ENCODE results near the gene B3GALT5. TPM values are rescaled to one million over a fixed set of nuclear protein-coding genes. Genes with fewer than 3 reads are reported as not detected.
"Not testable (repeated sequence)": the region's sequence is repeated elsewhere in the genome, so short reads cannot be mapped to it uniquely, and the experiment has no call there.

B3GALT5 gene
- not detected for total RNA-seq

GRCh38 chr21:39612233-39613040, at the start of gene B3GALT5:
Gene B3GALT5, plus strand, starts transcription at chr21:39612940. Its CDS starts 47,620 bp downstream, at chr21:39660560.
- Mint-ChIP-seq H3K4me1 (ENCODE audit: low read depth) (no peaks in the 10 kb centered on the region), H3K27me3 (ENCODE audit: low read depth) (peaks cover 32% of the 10 kb centered on the region), H3K9me3 (ENCODE audit: insufficient read depth) (no peaks in the 10 kb centered on the region), H3K4me3 (no peak within 1 kb of the TSS), H3K36me3 (ENCODE audit: low read depth) (no peaks in the 10 kb centered on the region), H3K27ac (no peak within 1 kb of the TSS)
- DNase-seq (no peak), ATAC-seq (peak; percentile 27)
- ChIA-PET POLR2A (no interaction called here), CTCF (no interaction called here)

GRCh38 chr21:39564200-39564599, 48.5 kb upstream of the B3GALT5 start:
- H3K36me3 Mint-ChIP-seq (ENCODE audit: low read depth), result no peaks in the 10 kb centered on the region
- H3K27ac Mint-ChIP-seq, result no peak overlapping the region
- POLR2A ChIA-PET, result no interaction called here
- H3K4me1 Mint-ChIP-seq (ENCODE audit: low read depth), result no peaks in the 10 kb centered on the region
- CTCF ChIA-PET, result no interaction called here
- H3K4me3 Mint-ChIP-seq, result no peak overlapping the region
- ATAC-seq, result no peak
- no peaks in the 10 kb centered on the region for H3K27me3 Mint-ChIP-seq (ENCODE audit: low read depth)
- DNase-seq, result no peak
- H3K9me3 Mint-ChIP-seq (ENCODE audit: insufficient read depth), result no peaks in the 10 kb centered on the region

- Mint-ChIP-seq H3K9me3 (ENCODE audit: insufficient read depth) (no peaks in the 10 kb centered on the region), H3K27me3 (ENCODE audit: low read depth) (no peaks in the 10 kb centered on the region), H3K4me1 (ENCODE audit: low read depth) (no peaks in the 10 kb centered on the region), H3K4me3 (no peak overlapping the region), H3K27ac (no peak overlapping the region), H3K36me3 (ENCODE audit: low read depth) (no peaks in the 10 kb centered on the region)
- ChIA-PET POLR2A (no interaction called here), CTCF (no interaction called here)
- DNase-seq (no peak), ATAC-seq (no peak)
Measured at GRCh38 chr21:39567180-39567972, 45.4 kb upstream of the B3GALT5 start.

GRCh38 chr21:39568361-39568760, 44.4 kb upstream of the B3GALT5 start:
- ATAC-seq (no peak), DNase-seq (no peak)
- Mint-ChIP-seq H3K36me3 (ENCODE audit: low read depth) (no peaks in the 10 kb centered on the region), H3K27ac (no peak overlapping the region), H3K9me3 (ENCODE audit: insufficient read depth) (no peaks in the 10 kb centered on the region), H3K27me3 (ENCODE audit: low read depth) (no peaks in the 10 kb centered on the region), H3K4me1 (ENCODE audit: low read depth) (no peaks in the 10 kb centered on the region), H3K4me3 (no peak overlapping the region)
- ChIA-PET POLR2A (no interaction called here), CTCF (no interaction called here)

- no peak overlapping the region for H3K27ac Mint-ChIP-seq
- no peak for ATAC-seq
- no peak overlapping the region for H3K4me3 Mint-ChIP-seq
- peaks cover 3% of the 10 kb centered on the region for H3K27me3 Mint-ChIP-seq (ENCODE audit: low read depth)
- H3K36me3 Mint-ChIP-seq (ENCODE audit: low read depth), result no peaks in the 10 kb centered on the region
- DNase-seq, result no peak
- CTCF ChIA-PET, result no interaction called here
- POLR2A ChIA-PET, result no interaction called here
- H3K4me1 Mint-ChIP-seq (ENCODE audit: low read depth), result no peaks in the 10 kb centered on the region
- no peaks in the 10 kb centered on the region for H3K9me3 Mint-ChIP-seq (ENCODE audit: insufficient read depth)
Measured at GRCh38 chr21:39575775-39576174, 37.0 kb upstream of the B3GALT5 start.

- Mint-ChIP-seq H3K4me1 (ENCODE audit: low read depth) (no peaks in the 10 kb centered on the region), H3K36me3 (ENCODE audit: low read depth) (no peaks in the 10 kb centered on the region), H3K4me3 (no peak overlapping the region), H3K27me3 (ENCODE audit: low read depth) (peaks cover 3% of the 10 kb centered on the region), H3K27ac (no peak overlapping the region), H3K9me3 (ENCODE audit: insufficient read depth) (no peaks in the 10 kb centered on the region)
- DNase-seq, result no peak
- POLR2A ChIA-PET, result no interaction called here
- ATAC-seq, result no peak
- CTCF ChIA-PET, result no interaction called here
Measured at GRCh38 chr21:39576518-39577128, 36.1 kb upstream of the B3GALT5 start.

- Mint-ChIP-seq H3K27me3 (ENCODE audit: low read depth) (no peaks in the 10 kb centered on the region), H3K4me1 (ENCODE audit: low read depth) (no peaks in the 10 kb centered on the region), H3K27ac (no peak overlapping the region), H3K9me3 (ENCODE audit: insufficient read depth) (no peaks in the 10 kb centered on the region), H3K36me3 (ENCODE audit: low read depth) (no peaks in the 10 kb centered on the region), H3K4me3 (no peak overlapping the region)
- ChIA-PET POLR2A (no interaction called here), CTCF (no interaction called here)
- ATAC-seq (no peak), DNase-seq (no peak)
Measured at GRCh38 chr21:39579734-39580332, 32.9 kb upstream of the B3GALT5 start.

- CTCF ChIA-PET, result no interaction called here
- no peaks in the 10 kb centered on the region for H3K9me3 Mint-ChIP-seq (ENCODE audit: insufficient read depth)
- POLR2A ChIA-PET, result no interaction called here
Measured at GRCh38 chr21:39580744-39581143, 32.0 kb upstream of the B3GALT5 start.

GRCh38 chr21:39581414-39581813, 31.3 kb upstream of the B3GALT5 start:
- H3K4me3 Mint-ChIP-seq, result no peak overlapping the region
- ATAC-seq (no peak), DNase-seq (no peak)
- H3K27ac Mint-ChIP-seq, result no peak overlapping the region
- no peaks in the 10 kb centered on the region for H3K27me3 Mint-ChIP-seq (ENCODE audit: low read depth)
- ChIA-PET POLR2A (no interaction called here), CTCF (no interaction called here)
- H3K36me3 Mint-ChIP-seq (ENCODE audit: low read depth), result no peaks in the 10 kb centered on the region
- H3K9me3 Mint-ChIP-seq (ENCODE audit: insufficient read depth), result no peaks in the 10 kb centered on the region
- H3K4me1 Mint-ChIP-seq (ENCODE audit: low read depth), result no peaks in the 10 kb centered on the region

More at GRCh38 chr21:39580744-39581143, 32.0 kb upstream of the B3GALT5 start:
- Mint-ChIP-seq H3K4me1 (ENCODE audit: low read depth) (no peaks in the 10 kb centered on the region), H3K36me3 (ENCODE audit: low read depth) (no peaks in the 10 kb centered on the region), H3K4me3 (no peak overlapping the region), H3K27ac (no peak overlapping the region), H3K27me3 (ENCODE audit: low read depth) (no peaks in the 10 kb centered on the region)
- ATAC-seq (no peak), DNase-seq (no peak)

- ATAC-seq, result no peak
- ChIA-PET CTCF (no interaction called here), POLR2A (no interaction called here)
- no peaks in the 10 kb centered on the region for H3K36me3 Mint-ChIP-seq (ENCODE audit: low read depth)
- no peak overlapping the region for H3K4me3 Mint-ChIP-seq
- no peaks in the 10 kb centered on the region for H3K27me3 Mint-ChIP-seq (ENCODE audit: low read depth)
- H3K4me1 Mint-ChIP-seq (ENCODE audit: low read depth), result no peaks in the 10 kb centered on the region
- H3K27ac Mint-ChIP-seq, result no peak overlapping the region
- no peak for DNase-seq
- no peaks in the 10 kb centered on the region for H3K9me3 Mint-ChIP-seq (ENCODE audit: insufficient read depth)
Measured at GRCh38 chr21:39582749-39583148, 30.0 kb upstream of the B3GALT5 start.

GRCh38 chr21:39583586-39583985, 29.2 kb upstream of the B3GALT5 start:
- H3K4me1 Mint-ChIP-seq (ENCODE audit: low read depth); CTCF ChIA-PET; H3K36me3 Mint-ChIP-seq (ENCODE audit: low read depth); H3K9me3 Mint-ChIP-seq (ENCODE audit: insufficient read depth); H3K27me3 Mint-ChIP-seq (ENCODE audit: low read depth); H3K27ac Mint-ChIP-seq; DNase-seq; ATAC-seq; POLR2A ChIA-PET; H3K4me3 Mint-ChIP-seq: not testable (repeated sequence)

- ChIA-PET POLR2A (no interaction called here), CTCF (no interaction called here)
- Mint-ChIP-seq H3K4me3 (no peak overlapping the region), H3K36me3 (ENCODE audit: low read depth) (no peaks in the 10 kb centered on the region), H3K27ac (no peak overlapping the region), H3K4me1 (ENCODE audit: low read depth) (no peaks in the 10 kb centered on the region), H3K9me3 (ENCODE audit: insufficient read depth) (peaks cover 3% of the 10 kb centered on the region), H3K27me3 (ENCODE audit: low read depth) (no peaks in the 10 kb centered on the region)
- ATAC-seq, result no peak
- no peak for DNase-seq
Measured at GRCh38 chr21:39587376-39587775, 25.4 kb upstream of the B3GALT5 start.

Measured in activated CD8-positive, alpha-beta T cell treated with anti-CD3 and anti-CD28 coated beads, Interleukin-2, amount 10 ng/mL, durations not matched to agents 7 days and 5 days (primary cell).